Mesendoderm (in vitro differentiated cells): ENCODE results near the gene UROD.

Experiments used
- DNase-seq: peaks from one replicate; pipeline ENCODE4 v3.0.0; 2013
- H2AK5ac ChIP-seq: 2 replicates; pipeline ENCODE4 v1.6.1; 2013; ENCODE audit warnings: low read length, inconsistent platforms
- H2BK120ac ChIP-seq: 2 replicates; pipeline ENCODE4 v1.6.1; 2013; ENCODE audit warnings: low read depth, mild to moderate bottlenecking, low read length, moderate library complexity, mixed read lengths
- H2BK15ac ChIP-seq: replicated peaks from 2 replicates; pipeline ENCODE4 v1.6.1; 2013; ENCODE audit warnings: low read depth, mild to moderate bottlenecking, moderate library complexity
- H2BK5ac ChIP-seq: 2 replicates; pipeline ENCODE4 v1.6.1; 2013; ENCODE audit warnings: low read length, inconsistent platforms
- H3K18ac ChIP-seq: 2 replicates; pipeline ENCODE4 v1.6.1; 2013; ENCODE audit warnings: mild to moderate bottlenecking, low read length, mixed read lengths
- H3K23ac ChIP-seq: one replicate; pipeline ENCODE4 v1.6.1; 2013; ENCODE audit warnings: low read length
- H3K27ac ChIP-seq: 2 replicates; pipeline ENCODE4 v1.5.1; 2013; ENCODE audit warnings: low read depth, mild to moderate bottlenecking, inconsistent platforms, low read length, moderate library complexity
- H3K27me3 ChIP-seq: 2 replicates; pipeline ENCODE4 v1.6.1; 2013; ENCODE audit warnings: low read length, control low read depth, mild to moderate bottlenecking, inconsistent platforms; ENCODE audit not compliant: insufficient read depth, poor library complexity
- H3K36me3 ChIP-seq: 2 replicates; pipeline ENCODE4 v1.6.1; 2013; ENCODE audit warnings: low read length, inconsistent platforms; ENCODE audit not compliant: control insufficient read depth, insufficient read depth
- H3K4ac ChIP-seq: one replicate; pipeline ENCODE4 v1.6.1; 2013; ENCODE audit warnings: low read depth, mild to moderate bottlenecking, low read length, moderate library complexity
- H3K4me1 ChIP-seq: 2 replicates; pipeline ENCODE4 v1.6.1; 2013; ENCODE audit warnings: low read depth, low read length, inconsistent platforms; ENCODE audit not compliant: control insufficient read depth
- H3K4me2 ChIP-seq: 2 replicates; pipeline ENCODE4 v1.6.1; 2013; ENCODE audit warnings: low read length
- H3K4me3 ChIP-seq: 2 replicates; pipeline ENCODE4 v1.5.1; 2013; ENCODE audit warnings: mild to moderate bottlenecking, low read length
- H3K56ac ChIP-seq: one replicate; pipeline ENCODE4 v1.6.1; 2013; ENCODE audit warnings: low read length
- H3K79me1 ChIP-seq: 2 replicates; pipeline ENCODE4 v1.6.1; 2013; ENCODE audit warnings: low read length, inconsistent platforms
- H3K79me2 ChIP-seq: 2 replicates; pipeline ENCODE4 v1.6.1; 2013; ENCODE audit warnings: mild to moderate bottlenecking, low read length; ENCODE audit not compliant: control insufficient read depth, insufficient read depth
- H3K9ac ChIP-seq: 2 replicates; pipeline ENCODE4 v1.6.1; 2013; ENCODE audit warnings: low read length, inconsistent platforms
- H4K5ac ChIP-seq: one replicate; pipeline ENCODE4 v1.6.1; 2013; ENCODE audit warnings: low read length
- H4K8ac ChIP-seq: one replicate; pipeline ENCODE4 v1.6.1; 2013; ENCODE audit warnings: low read depth, mild to moderate bottlenecking, control low read depth, low read length, moderate library complexity
- WGBS: extraction: QIAGEN DNeasy Blood & Tissue Kit; methylation state at CpG from one replicate; pipeline ENCODE4 v1.1.7; 2013; ENCODE audit warnings: low lambda C conversion rate, missing lambda C conversion rate; ENCODE audit not compliant: insufficient coverage; ENCODE audit errors: extremely low coverage; 5-methylcytosine and 5-hydroxymethylcytosine counted together

Gene UROD

DNA sequence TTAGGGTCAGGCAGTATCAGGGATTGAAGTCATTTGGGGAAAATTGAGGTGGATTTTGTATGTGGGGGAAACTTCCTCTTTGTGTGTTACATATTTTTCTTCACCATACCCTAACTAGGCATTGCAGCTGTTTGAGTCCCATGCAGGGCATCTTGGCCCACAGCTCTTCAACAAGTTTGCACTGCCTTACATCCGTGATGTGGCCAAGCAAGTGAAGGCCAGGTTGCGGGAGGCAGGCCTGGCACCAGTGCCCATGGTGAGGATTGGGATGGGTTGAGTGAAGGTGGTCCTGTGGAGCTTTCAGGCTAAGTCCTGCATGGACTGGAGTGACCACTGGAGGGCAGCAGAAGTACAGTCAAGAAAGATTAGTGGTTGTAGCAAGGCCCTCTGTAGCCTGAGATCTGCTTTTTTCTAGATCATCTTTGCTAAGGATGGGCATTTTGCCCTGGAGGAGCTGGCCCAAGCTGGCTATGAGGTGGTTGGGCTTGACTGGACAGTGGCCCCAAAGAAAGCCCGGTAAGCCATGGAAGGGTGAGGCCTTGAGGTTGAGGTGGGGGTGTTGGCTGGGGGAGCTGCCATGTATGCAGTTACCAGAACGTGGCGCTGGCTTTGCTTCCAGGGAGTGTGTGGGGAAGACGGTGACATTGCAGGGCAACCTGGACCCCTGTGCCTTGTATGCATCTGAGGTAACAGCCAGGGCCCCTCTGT, 2.4 kb downstream of the UROD start:
- no peak overlapping the region for H3K4me3 ChIP-seq

DNA sequence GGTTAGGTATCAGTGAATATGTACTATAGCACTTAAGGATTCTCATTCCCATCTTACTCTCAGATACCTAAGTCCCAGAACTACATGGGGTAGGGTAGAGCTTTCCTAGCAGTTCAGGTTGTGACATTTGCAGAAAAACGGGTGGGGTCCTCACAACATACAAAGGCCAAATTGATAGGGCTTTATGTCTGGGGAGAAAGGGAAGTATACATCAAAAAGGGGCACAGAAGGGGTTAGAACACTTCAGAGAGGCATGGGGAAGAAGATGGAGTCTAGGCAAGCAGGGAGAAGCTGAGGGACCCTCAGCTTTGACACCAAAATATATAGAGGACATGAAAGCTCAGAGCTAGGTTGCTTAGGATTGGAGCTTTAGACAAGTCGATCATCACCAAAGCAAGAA, 3.6 kb downstream of the UROD start:
- no peak for DNase-seq
- Histone ChIP-seq H3K18ac (no peak overlapping the region), H3K4ac (no peak overlapping the region), H3K4me2 (no peak overlapping the region), H2BK120ac (no peak overlapping the region), H3K4me3 (no peak overlapping the region), H3K27me3 (no peaks in the 10 kb centered on the region), H3K36me3 (peaks cover 3% of the 10 kb centered on the region), H2AK5ac (no peak overlapping the region), H3K79me2 (peaks cover 8% of the 10 kb centered on the region), H4K8ac (no peak overlapping the region), H3K4me1 (peaks cover 7% of the 10 kb centered on the region), H4K5ac (no peak overlapping the region), H3K9ac (no peak overlapping the region), H3K56ac (no peak overlapping the region), H3K23ac (no peak overlapping the region), H3K27ac (no peak overlapping the region), H2BK15ac (no peak overlapping the region), H3K79me1 (peaks cover 10% of the 10 kb centered on the region), H2BK5ac (no peak overlapping the region)
- WGBS, result no CpG with 5 or more reads among the region's 2 CpGs

More for the DNA sequence above, 2.4 kb downstream of the UROD start:
- Histone ChIP-seq H3K9ac (peak overlapping the region; percentile 40), H4K5ac (no peak overlapping the region), H3K4me1 (peaks cover 7% of the 10 kb centered on the region), H3K4ac (no peak overlapping the region), H3K27ac (no peak overlapping the region), H2AK5ac (no peak overlapping the region), H3K4me2 (peak overlapping the region; percentile 7), H2BK15ac (no peak overlapping the region), H3K79me1 (peaks cover 15% of the 10 kb centered on the region), H3K18ac (no peak overlapping the region), H3K23ac (no peak overlapping the region), H3K56ac (peak overlapping the region; percentile 59), H3K36me3 (peaks cover 3% of the 10 kb centered on the region), H2BK5ac (no peak overlapping the region), H4K8ac (no peak overlapping the region), H3K27me3 (no peaks in the 10 kb centered on the region), H2BK120ac (no peak overlapping the region), H3K79me2 (peaks cover 8% of the 10 kb centered on the region)
- no CpG with 5 or more reads among the region's 6 CpGs for WGBS
- peak; percentile 89 for DNase-seq

DNA sequence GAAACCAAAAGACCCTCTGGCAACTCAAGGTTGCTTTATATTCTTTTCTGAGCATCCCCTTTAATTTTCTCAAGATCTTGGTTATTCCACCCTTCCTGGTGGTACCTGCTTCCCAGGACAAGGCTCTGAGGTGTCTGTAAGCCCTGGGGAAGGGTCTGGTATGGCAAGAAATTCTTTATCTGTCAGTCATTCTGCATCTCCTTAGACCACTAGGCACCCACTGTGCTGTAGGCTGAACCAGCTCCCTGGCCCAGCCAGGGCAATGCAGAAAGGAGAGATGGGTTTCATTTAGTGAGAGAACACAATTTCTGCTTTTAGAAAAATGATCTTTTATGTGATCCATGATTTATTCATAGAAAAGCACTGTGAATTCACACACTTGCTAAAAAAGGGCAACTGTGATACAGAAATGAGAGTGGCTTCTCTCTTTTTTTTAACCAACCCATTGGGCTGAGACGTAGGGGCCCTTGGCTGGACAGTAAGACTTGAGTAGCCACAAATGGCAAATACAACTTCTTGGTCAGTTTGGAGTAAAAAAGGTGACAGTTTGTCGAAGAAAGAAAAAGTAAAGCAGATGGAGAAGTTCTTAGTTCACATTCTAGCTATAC, 4.1 kb downstream of the UROD start:
- peaks cover 7% of the 10 kb centered on the region for H3K4me1 ChIP-seq
- peaks cover 10% of the 10 kb centered on the region for H3K79me1 ChIP-seq
- no peak overlapping the region for H2BK5ac ChIP-seq
- H3K9ac ChIP-seq, result no peak overlapping the region
- peaks cover 8% of the 10 kb centered on the region for H3K79me2 ChIP-seq
- no peak overlapping the region for H2AK5ac ChIP-seq
- H3K27me3 ChIP-seq, result no peaks in the 10 kb centered on the region
- no peak overlapping the region for H3K18ac ChIP-seq
- no peak overlapping the region for H3K27ac ChIP-seq
- H2BK120ac ChIP-seq, result no peak overlapping the region
- DNase-seq, result no peak
- H3K23ac ChIP-seq, result no peak overlapping the region
- peaks cover 3% of the 10 kb centered on the region for H3K36me3 ChIP-seq
- H3K4ac ChIP-seq, result no peak overlapping the region
- WGBS, result no CpG with 5 or more reads among the region's 2 CpGs
- no peak overlapping the region for H3K4me2 ChIP-seq
- no peak overlapping the region for H4K5ac ChIP-seq
- no peak overlapping the region for H3K56ac ChIP-seq
- H2BK15ac ChIP-seq, result no peak overlapping the region
- no peak overlapping the region for H4K8ac ChIP-seq
- H3K4me3 ChIP-seq, result no peak overlapping the region

DNA sequence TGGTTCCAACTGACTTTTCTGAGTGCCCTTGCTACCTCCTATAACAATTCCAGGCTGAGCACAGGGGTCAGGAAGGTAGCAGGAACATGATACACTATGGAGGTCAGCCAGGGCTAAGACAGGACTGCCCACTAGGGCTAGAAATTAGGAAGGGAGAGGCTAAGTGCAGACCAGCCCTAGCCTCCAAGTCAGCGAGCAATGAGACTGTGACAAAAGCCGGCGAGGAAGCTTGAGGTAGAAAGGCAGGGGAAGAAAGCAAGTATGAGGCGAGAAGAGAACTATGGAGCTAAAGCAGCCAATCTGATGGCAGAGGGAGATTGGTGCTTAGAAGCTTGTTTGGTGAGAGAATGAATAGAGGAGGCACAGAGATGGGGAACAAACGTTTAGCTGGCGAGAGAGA, 4.7 kb downstream of the UROD start:
- peak; percentile 13 for DNase-seq
- no peak overlapping the region for H2BK120ac ChIP-seq
- no peak overlapping the region for H3K4ac ChIP-seq
- H3K56ac ChIP-seq, result no peak overlapping the region
- WGBS, result no CpG with 5 or more reads among the region's 6 CpGs
- peaks cover 10% of the 10 kb centered on the region for H3K79me1 ChIP-seq
- no peaks in the 10 kb centered on the region for H3K27me3 ChIP-seq
- no peak overlapping the region for H3K9ac ChIP-seq
- no peak overlapping the region for H2BK15ac ChIP-seq
- H2AK5ac ChIP-seq, result no peak overlapping the region
- H3K27ac ChIP-seq, result no peak overlapping the region
- no peak overlapping the region for H4K8ac ChIP-seq
- no peak overlapping the region for H3K4me3 ChIP-seq
- H3K18ac ChIP-seq, result no peak overlapping the region
- H4K5ac ChIP-seq, result no peak overlapping the region
- H3K23ac ChIP-seq, result no peak overlapping the region
- no peak overlapping the region for H3K4me2 ChIP-seq
- peaks cover 8% of the 10 kb centered on the region for H3K79me2 ChIP-seq
- H2BK5ac ChIP-seq, result no peak overlapping the region
- H3K36me3 ChIP-seq, result peaks cover 3% of the 10 kb centered on the region
- H3K4me1 ChIP-seq, result peaks cover 3% of the 10 kb centered on the region

DNA sequence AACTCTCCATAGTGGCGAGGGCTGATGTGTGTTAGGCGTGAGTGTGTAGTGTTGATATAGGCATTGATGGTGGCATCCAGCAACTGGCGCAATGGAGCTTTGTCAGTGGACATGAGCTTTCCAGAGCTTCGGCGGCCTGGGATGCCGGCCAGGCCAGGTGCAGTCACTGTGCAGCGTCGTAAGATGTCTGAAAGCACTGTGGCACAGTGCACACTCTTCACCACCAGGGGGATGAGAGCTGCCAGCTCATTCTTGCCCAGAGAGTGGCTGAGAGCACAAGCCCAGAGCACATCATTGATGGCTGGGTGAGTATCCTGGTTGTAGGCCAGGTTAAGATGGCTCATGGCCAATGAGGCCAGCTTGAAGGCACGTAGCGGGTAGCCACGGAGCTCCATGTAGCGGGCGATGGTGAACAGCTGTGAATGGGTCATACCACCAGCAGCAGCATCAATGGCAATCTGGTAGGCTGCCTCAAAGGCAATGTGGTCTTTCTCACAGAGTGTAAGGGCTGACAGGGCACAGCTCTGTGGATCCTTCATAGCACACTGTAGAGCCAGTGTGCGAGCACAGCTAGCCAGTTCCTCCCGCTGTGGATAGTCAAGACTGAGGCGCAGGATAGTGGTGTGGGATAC, 6.7 kb downstream of the UROD start:
- DNase-seq, result peak; percentile 72
- H3K4me3 ChIP-seq, result no peak overlapping the region
- WGBS, result no CpG with 5 or more reads among the region's 16 CpGs
- no peak overlapping the region for H4K5ac ChIP-seq
- no peak overlapping the region for H3K27ac ChIP-seq
- no peak overlapping the region for H3K23ac ChIP-seq
- H2BK120ac ChIP-seq, result no peak overlapping the region
- no peak overlapping the region for H3K9ac ChIP-seq
- H3K36me3 ChIP-seq, result peaks cover 3% of the 10 kb centered on the region
- H4K8ac ChIP-seq, result no peak overlapping the region
- no peak overlapping the region for H2BK5ac ChIP-seq
- H3K79me2 ChIP-seq, result peaks cover under 1% of the 10 kb centered on the region
- H3K4me1 ChIP-seq, result no peaks in the 10 kb centered on the region
- no peak overlapping the region for H3K4ac ChIP-seq
- no peak overlapping the region for H3K18ac ChIP-seq
- H2BK15ac ChIP-seq, result no peak overlapping the region
- no peak overlapping the region for H3K56ac ChIP-seq
- no peak overlapping the region for H2AK5ac ChIP-seq
- no peaks in the 10 kb centered on the region for H3K27me3 ChIP-seq
- peaks cover 7% of the 10 kb centered on the region for H3K79me1 ChIP-seq
- no peak overlapping the region for H3K4me2 ChIP-seq
